Muscle layer of colon (tissue), 2 donors: Measurements from ENCODE around the gene CDK10.
A peak's percentile ranks its signal among the peaks of the same experiment; 100 is the strongest.
"Not testable (repeated sequence)": the region's sequence is repeated elsewhere in the genome, so short reads cannot be mapped to it uniquely, and the experiment has no call there.

Source experiments
- H3K27ac ChIP-seq: one replicate; pipeline ENCODE4 v1.7.0; 2013; ENCODE audit warnings: low read depth, mild to moderate bottlenecking, low read length, moderate library complexity
- H3K27me3 ChIP-seq, 2 donors: one replicate each; pipeline ENCODE4 v1.7.0; 2013; ENCODE audit warnings: low read length in 2 of 2, mild to moderate bottlenecking in 2 of 2; ENCODE audit not compliant: insufficient read depth in 2 of 2, control insufficient read depth in 1 of 2
- H3K36me3 ChIP-seq: one replicate; pipeline ENCODE4 v1.7.0; 2013; ENCODE audit warnings: mild to moderate bottlenecking, low read length; ENCODE audit not compliant: insufficient read depth
- H3K4me1 ChIP-seq: one replicate; pipeline ENCODE4 v1.7.0; 2013; ENCODE audit warnings: mild to moderate bottlenecking, low read length; ENCODE audit not compliant: insufficient read depth
- H3K4me3 ChIP-seq, 2 donors: one replicate each; pipeline ENCODE4 v1.7.0; 2013; ENCODE audit warnings: low read length in 2 of 2, low read depth in 1 of 2, mild to moderate bottlenecking in 1 of 2, moderate library complexity in 1 of 2
- H3K9ac ChIP-seq: one replicate; pipeline ENCODE4 v1.7.0; 2013; ENCODE audit warnings: low read length
- H3K9me3 ChIP-seq: one replicate; pipeline ENCODE4 v1.7.0; 2013; ENCODE audit warnings: mild to moderate bottlenecking, low read length
- donor health status: abdominal sarcoma.
- donor health status: Adenocarcinoma of cecum.

The CDK10 gene

GRCh38 chr16:89698717-89699116 is 12.2 kb downstream of the CDK10 start:
- H3K36me3 ChIP-seq, H3K4me3 ChIP-seq, H3K9ac ChIP-seq, H3K27ac ChIP-seq, H3K4me1 ChIP-seq, H3K9me3 ChIP-seq: not testable (repeated sequence)
- H3K27me3 ChIP-seq = peaks cover 0 to 27% of the 10 kb centered on the region in 2 donors

- not testable (repeated sequence) for H3K4me1 ChIP-seq, H3K27ac ChIP-seq, H3K36me3 ChIP-seq, H3K9ac ChIP-seq, H3K4me3 ChIP-seq, H3K9me3 ChIP-seq
- peaks cover 0 to 34% of the 10 kb centered on the region in 2 donors for H3K27me3 ChIP-seq
Observed at GRCh38 chr16:89699629-89700099, 13.2 kb downstream of the CDK10 start.

GRCh38 chr16:89700100-89700648 is 13.7 kb downstream of the CDK10 start:
- H3K36me3 ChIP-seq = no peaks in the 10 kb centered on the region
- no peak overlapping the region for H3K9ac ChIP-seq
- H3K4me1 ChIP-seq = peaks cover 8% of the 10 kb centered on the region
- H3K4me3 ChIP-seq = peak overlapping the region; percentile 24 to 58
- peaks cover 0 to 39% of the 10 kb centered on the region in 2 donors for H3K27me3 ChIP-seq
- no peaks in the 10 kb centered on the region for H3K9me3 ChIP-seq
- H3K27ac ChIP-seq = peak overlapping the region; percentile 1

GRCh38 chr16:89700649-89701424 is 14.3 kb downstream of the CDK10 start:
- Histone ChIP-seq H3K4me1 (peaks cover 8% of the 10 kb centered on the region), H3K27me3 (peaks cover 0 to 40% of the 10 kb centered on the region in 2 donors), H3K36me3 (no peaks in the 10 kb centered on the region), H3K9me3 (no peaks in the 10 kb centered on the region), H3K27ac (peak overlapping the region; percentile 1), H3K4me3 (peak overlapping the region; percentile 24 to 58), H3K9ac (no peak overlapping the region)

- H3K27ac ChIP-seq = peak within 1 kb of the TSS; percentile 1
- peak within 1 kb of the TSS; percentile 50 to 58 for H3K4me3 ChIP-seq
- no peaks in the 10 kb centered on the region for H3K9me3 ChIP-seq
- H3K27me3 ChIP-seq = peaks cover 0 to 40% of the 10 kb centered on the region in 2 donors
- H3K9ac ChIP-seq = no peak within 1 kb of the TSS
- peaks cover 8% of the 10 kb centered on the region for H3K4me1 ChIP-seq
- no peaks in the 10 kb centered on the region for H3K36me3 ChIP-seq
Observed at GRCh38 chr16:89701425-89702406, 15.2 kb downstream of the CDK10 start, which contains the start of gene SPATA2L. TSS of gene SPATA2L (minus strand) at chr16:89701705. CDS start at chr16:89701232, 473 bp downstream.

GRCh38 chr16:89704281-89704680 is 17.8 kb downstream of the CDK10 start:
- no peaks in the 10 kb centered on the region for H3K36me3 ChIP-seq
- H3K9me3 ChIP-seq = no peaks in the 10 kb centered on the region
- no peak overlapping the region for H3K9ac ChIP-seq
- H3K4me3 ChIP-seq = no peak overlapping the region
- no peak overlapping the region for H3K27ac ChIP-seq
- H3K27me3 ChIP-seq = peaks cover 0 to 40% of the 10 kb centered on the region in 2 donors
- H3K4me1 ChIP-seq = peaks cover 8% of the 10 kb centered on the region

- H3K4me3 ChIP-seq = no peak overlapping the region
- peaks cover 8% of the 10 kb centered on the region for H3K4me1 ChIP-seq
- no peaks in the 10 kb centered on the region for H3K36me3 ChIP-seq
- H3K27me3 ChIP-seq = peaks cover 0 to 40% of the 10 kb centered on the region in 2 donors
- no peak overlapping the region for H3K27ac ChIP-seq
- no peaks in the 10 kb centered on the region for H3K9me3 ChIP-seq
- H3K9ac ChIP-seq = no peak overlapping the region
Observed at GRCh38 chr16:89705006-89705405, 18.5 kb downstream of the CDK10 start.

- Histone ChIP-seq H3K9ac (no peak overlapping the region), H3K27ac (no peak overlapping the region)
Observed at GRCh38 chr16:89706518-89707260, 20.2 kb downstream of the CDK10 start.

GRCh38 chr16:89707695-89708094 is 21.2 kb downstream of the CDK10 start:
- H3K9me3 ChIP-seq = no peaks in the 10 kb centered on the region
- peaks cover 0 to 30% of the 10 kb centered on the region in 2 donors for H3K27me3 ChIP-seq
- H3K4me3 ChIP-seq = no peak overlapping the region
- no peak overlapping the region for H3K27ac ChIP-seq
- H3K36me3 ChIP-seq = no peaks in the 10 kb centered on the region
- no peak overlapping the region for H3K9ac ChIP-seq
- H3K4me1 ChIP-seq = no peaks in the 10 kb centered on the region

More at GRCh38 chr16:89706518-89707260, 20.2 kb downstream of the CDK10 start:
- H3K27me3 ChIP-seq = peaks cover 0 to 30% of the 10 kb centered on the region in 2 donors
- H3K36me3 ChIP-seq = no peaks in the 10 kb centered on the region
- H3K9me3 ChIP-seq = no peaks in the 10 kb centered on the region
- H3K4me1 ChIP-seq = no peaks in the 10 kb centered on the region
- no peak overlapping the region for H3K4me3 ChIP-seq

- Histone ChIP-seq H3K9ac (no peak overlapping the region), H3K27ac (no peak overlapping the region), H3K36me3 (no peaks in the 10 kb centered on the region)
Observed at GRCh38 chr16:89708481-89708931, 22.0 kb downstream of the CDK10 start.

More at GRCh38 chr16:89708481-89708931, 22.0 kb downstream of the CDK10 start:
- no peaks in the 10 kb centered on the region for H3K4me1 ChIP-seq
- no peak overlapping the region for H3K4me3 ChIP-seq
- H3K9me3 ChIP-seq = no peaks in the 10 kb centered on the region
- peaks cover 0 to 25% of the 10 kb centered on the region in 2 donors for H3K27me3 ChIP-seq
